ENCODE results near the gene SLC25A30. TPM values are rescaled to one million over a fixed set of nuclear protein-coding genes. Genes with fewer than 3 reads are reported as not detected.
"Not testable (repeated sequence)": the region's sequence is repeated elsewhere in the genome, so short reads cannot be mapped to it uniquely, and the experiment has no call there.

Gene SLC25A30
- total RNA-seq, 6 experiments from 2014 or later: 16.1 to 60.4 (median 45.0) TPM

GRCh38 chr13:45388664-45389063 lies 29.5 kb downstream of the SLC25A30 start:
- intact Hi-C loops (cut with DNase I): no loop called here
- 72% methylated on average over 3 of the region's 4 CpGs for WGBS (ENCODE audit: insufficient coverage, low coverage, low lambda C conversion rate, missing lambda C conversion rate)
- DNase-seq (no peak), ATAC-seq (no peak)
- Histone ChIP-seq H3K27me3 (no peaks in the 10 kb centered on the region), H3K27ac (no peak overlapping the region), H3K9me3 (no peaks in the 10 kb centered on the region), H3K4me3 (no peak overlapping the region), H3K4me1 (peaks cover 0 to 9% (median 0%) of the 10 kb centered on the region in 4 donors), H3K36me3 (peaks cover 0 to 17% (median 5%) of the 10 kb centered on the region in 4 donors)
- no peak for TF ChIP-seq POLR2A (IDR thresholded peaks at IDR 0.05)
- TF ChIP-seq, protein P1, sequence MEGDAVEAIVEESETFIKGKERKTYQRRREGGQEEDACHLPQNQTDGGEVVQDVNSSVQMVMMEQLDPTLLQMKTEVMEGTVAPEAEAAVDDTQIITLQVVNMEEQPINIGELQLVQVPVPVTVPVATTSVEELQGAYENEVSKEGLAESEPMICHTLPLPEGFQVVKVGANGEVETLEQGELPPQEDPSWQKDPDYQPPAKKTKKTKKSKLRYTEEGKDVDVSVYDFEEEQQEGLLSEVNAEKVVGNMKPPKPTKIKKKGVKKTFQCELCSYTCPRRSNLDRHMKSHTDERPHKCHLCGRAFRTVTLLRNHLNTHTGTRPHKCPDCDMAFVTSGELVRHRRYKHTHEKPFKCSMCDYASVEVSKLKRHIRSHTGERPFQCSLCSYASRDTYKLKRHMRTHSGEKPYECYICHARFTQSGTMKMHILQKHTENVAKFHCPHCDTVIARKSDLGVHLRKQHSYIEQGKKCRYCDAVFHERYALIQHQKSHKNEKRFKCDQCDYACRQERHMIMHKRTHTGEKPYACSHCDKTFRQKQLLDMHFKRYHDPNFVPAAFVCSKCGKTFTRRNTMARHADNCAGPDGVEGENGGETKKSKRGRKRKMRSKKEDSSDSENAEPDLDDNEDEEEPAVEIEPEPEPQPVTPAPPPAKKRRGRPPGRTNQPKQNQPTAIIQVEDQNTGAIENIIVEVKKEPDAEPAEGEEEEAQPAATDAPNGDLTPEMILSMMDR (IDR thresholded peaks at IDR 0.05): no peak

DNA sequence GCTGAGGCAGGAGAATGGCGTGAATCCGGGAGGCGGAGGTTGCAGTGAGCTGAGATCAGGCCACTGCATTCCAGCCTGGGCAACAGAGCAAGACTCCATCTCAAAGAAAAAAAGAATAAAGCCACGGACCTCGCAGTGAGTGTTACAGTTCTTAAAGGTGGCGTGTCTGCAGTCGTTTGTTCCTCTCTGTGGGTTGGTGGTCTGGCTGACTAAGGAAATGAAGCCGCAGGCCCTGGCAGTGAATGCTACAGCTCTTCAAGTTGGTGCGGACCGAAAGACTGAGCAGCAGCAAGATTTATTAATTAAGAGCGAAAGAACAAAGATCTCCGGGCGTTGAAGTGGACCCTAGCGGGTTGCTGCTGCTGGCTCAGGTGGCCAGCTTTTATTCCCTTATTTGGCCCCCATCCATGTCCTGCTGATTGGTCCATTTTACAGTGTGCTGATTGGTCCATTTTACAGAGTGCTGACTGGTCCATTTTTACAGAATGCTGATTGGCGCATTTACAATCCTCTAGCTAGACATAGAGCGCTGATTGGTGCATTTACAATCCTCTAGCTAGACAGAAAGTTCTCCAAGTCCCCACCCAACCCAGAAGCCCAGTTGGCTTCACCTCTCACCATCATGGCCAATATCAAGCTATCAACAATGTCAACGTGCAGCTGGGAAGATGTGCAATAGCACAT lies 31.1 kb downstream of the SLC25A30 start:
- ATAC-seq; H3K4me1 ChIP-seq; DNase-seq; H3K4me3 ChIP-seq; H3K36me3 ChIP-seq; H3K27me3 ChIP-seq; intact Hi-C loops (cut with DNase I); H3K9me3 ChIP-seq; H3K27ac ChIP-seq: not testable (repeated sequence)
- WGBS (ENCODE audit: insufficient coverage, low coverage, low lambda C conversion rate, missing lambda C conversion rate): 65% methylated on average over 15 of the region's 17 CpGs

- peaks cover 0 to 9% (median 0%) of the 10 kb centered on the region in 4 donors for H3K4me1 ChIP-seq
- H3K4me3 ChIP-seq: no peak overlapping the region
- no peak overlapping the region for H3K27ac ChIP-seq
- no peaks in the 10 kb centered on the region for H3K27me3 ChIP-seq
- TF ChIP-seq, protein P1 (IDR thresholded peaks at IDR 0.05): no peak
- no peak for TF ChIP-seq POLR2A (IDR thresholded peaks at IDR 0.05)
- intact Hi-C loops (cut with DNase I): no loop called here
- no peaks in the 10 kb centered on the region for H3K36me3 ChIP-seq
- H3K9me3 ChIP-seq: no peaks in the 10 kb centered on the region
- DNase-seq (no peak), ATAC-seq (peak; percentile 36 to 80 (median 61))
- WGBS (ENCODE audit: insufficient coverage, low coverage, low lambda C conversion rate, missing lambda C conversion rate): 75% methylated on average over 5 of the region's 5 CpGs
These were observed 32.1 kb downstream of the SLC25A30 start for GRCh38 chr13:45385907-45386553.

DNA sequence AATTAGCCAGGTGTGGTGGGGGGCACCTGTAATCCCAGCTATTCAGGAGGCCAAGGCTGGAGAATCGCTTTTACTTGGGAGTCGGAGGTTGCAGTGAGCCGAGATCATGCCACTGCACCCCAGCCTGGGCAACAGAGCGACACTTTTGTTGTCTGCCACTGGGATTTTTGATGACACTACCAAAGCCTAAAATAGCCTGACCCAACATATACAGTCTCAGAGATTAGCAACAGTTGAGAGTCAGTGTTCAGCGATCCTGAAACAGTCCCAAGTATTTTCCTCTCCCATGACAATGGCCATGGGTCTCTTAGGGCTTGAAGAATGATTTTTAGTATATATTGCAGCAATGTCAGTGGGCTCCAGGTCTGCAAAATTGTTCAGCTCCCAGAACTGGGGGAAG lies 32.9 kb downstream of the SLC25A30 start:
- TF ChIP-seq, protein P1 (IDR thresholded peaks at IDR 0.05): no peak
- no peak for TF ChIP-seq POLR2A (IDR thresholded peaks at IDR 0.05)
- WGBS (ENCODE audit: insufficient coverage, low coverage, low lambda C conversion rate, missing lambda C conversion rate): 100% methylated on average over 3 of the region's 5 CpGs
- H3K27me3 ChIP-seq: no peaks in the 10 kb centered on the region
- intact Hi-C loops (cut with DNase I): no loop called here
- peaks cover 0 to 9% (median 0%) of the 10 kb centered on the region in 4 donors for H3K4me1 ChIP-seq
- no peaks in the 10 kb centered on the region for H3K9me3 ChIP-seq
- H3K4me3 ChIP-seq: no peak overlapping the region
- ATAC-seq: no peak
- no peak overlapping the region for H3K27ac ChIP-seq
- DNase-seq: no peak
- no peaks in the 10 kb centered on the region for H3K36me3 ChIP-seq

DNA sequence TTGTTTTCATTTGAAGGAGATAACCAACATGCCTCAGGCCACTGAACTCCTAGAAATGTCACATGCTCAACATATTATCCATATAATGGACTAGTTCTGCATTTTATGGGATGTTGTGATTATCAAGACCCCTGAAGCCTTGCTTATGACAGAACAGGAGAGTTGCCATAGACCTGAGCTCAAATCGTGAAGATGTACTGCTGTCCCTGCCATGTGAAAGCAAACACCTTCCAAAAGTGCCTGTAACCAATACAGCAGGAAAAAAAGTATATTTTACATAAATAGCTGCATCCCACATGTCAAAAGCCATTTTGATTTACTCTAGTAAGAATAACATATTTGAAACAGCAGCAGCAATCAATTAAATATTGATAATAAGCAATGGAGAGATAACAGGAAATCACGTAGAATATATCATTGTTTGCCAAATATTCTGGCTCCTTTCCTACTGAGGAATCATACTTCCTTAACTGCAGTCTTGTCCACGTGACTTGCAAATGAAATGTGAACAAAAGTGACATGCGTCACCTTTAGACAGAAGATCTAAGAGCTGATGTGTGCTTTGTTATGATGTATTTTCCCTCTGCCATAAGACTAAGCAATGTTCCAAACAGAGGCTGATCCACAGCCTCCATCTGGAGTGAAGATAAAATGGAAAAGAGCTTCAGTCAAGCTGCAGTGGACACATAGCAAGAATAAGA lies 33.5 kb downstream of the SLC25A30 start:
- intact Hi-C loops (cut with DNase I): no loop called here
- 61% methylated on average over 4 of the region's 4 CpGs for WGBS (ENCODE audit: insufficient coverage, low coverage, low lambda C conversion rate, missing lambda C conversion rate)
- no peak for ATAC-seq

DNA sequence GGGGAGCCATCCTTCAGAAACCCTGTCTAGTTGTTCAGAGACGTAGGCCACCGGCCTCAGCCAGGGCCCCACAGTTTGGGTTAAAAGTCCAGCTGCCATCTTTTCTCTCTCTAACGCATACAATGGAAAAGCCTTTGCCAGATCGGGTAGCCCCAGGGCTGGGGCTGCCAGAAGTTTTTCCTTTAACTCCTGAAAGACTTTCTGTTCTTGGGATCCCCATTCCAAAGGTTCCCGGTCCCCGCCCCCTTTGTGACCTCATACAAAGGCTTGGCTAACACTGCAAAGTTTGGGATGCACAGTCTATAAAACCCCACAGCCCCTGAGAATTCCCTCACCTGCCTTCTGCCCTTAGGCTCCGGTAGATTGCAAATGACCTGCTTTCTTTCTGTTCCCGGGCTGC lies 35.4 kb downstream of the SLC25A30 start:
- WGBS (ENCODE audit: insufficient coverage, low coverage, low lambda C conversion rate, missing lambda C conversion rate): 95% methylated on average over 6 of the region's 8 CpGs
- H3K27ac ChIP-seq; ATAC-seq; H3K36me3 ChIP-seq; DNase-seq; H3K4me1 ChIP-seq; intact Hi-C loops (cut with DNase I); H3K27me3 ChIP-seq; H3K9me3 ChIP-seq; H3K4me3 ChIP-seq: not testable (repeated sequence)

More for the DNA sequence above, 33.5 kb downstream of the SLC25A30 start:
- no peak for DNase-seq
- TF ChIP-seq, protein P1 (IDR thresholded peaks at IDR 0.05): no peak
- no peak for TF ChIP-seq POLR2A (IDR thresholded peaks at IDR 0.05)
- Histone ChIP-seq H3K36me3 (no peaks in the 10 kb centered on the region), H3K9me3 (no peaks in the 10 kb centered on the region), H3K4me3 (no peak overlapping the region), H3K4me1 (peaks cover 0 to 9% (median 0%) of the 10 kb centered on the region in 4 donors), H3K27ac (no peak overlapping the region), H3K27me3 (no peaks in the 10 kb centered on the region)

All from right lobe of liver (tissue), 6 donors.